HCT116 (cell line): ENCODE results near the gene TLX3. TPM values are rescaled to one million over a fixed set of nuclear protein-coding genes. Genes with fewer than 3 reads are reported as not detected.

Experiments
- ATAC-seq: fragments of 200-7000 bp; cut with Tn5 transposase; 2 replicates; pipeline ENCODE4 v1.9.1; 2020; ENCODE audit warnings: mild to moderate bottlenecking, moderate library complexity
- BruUV-seq: library from RNA; stranded (reverse); fragments of 400-500 nt; replicated peaks from 2 replicates; lab custom pipeline; 2021; lab: Mats Ljungman, UMichigan
- CTCF ChIA-PET: fragments of 300-600 bp; sonication (Branson Sonifier 250); formaldehyde crosslinking; loops from one replicate; lab custom pipeline; 2021; ENCODE audit warnings: antibody characterized with exemption; lab: Charles Lee
- POLR2A ChIA-PET: fragments of 300-600, 350-600 bp; sonication (Branson Sonifier 250); formaldehyde crosslinking; loops from one replicate; lab custom pipeline; 2021; ENCODE audit warnings: antibody characterized with exemption; lab: Charles Lee
- RAD21 ChIA-PET, 2 experiments: fragments of 300-600 bp; sonication (Branson Sonifier 250); formaldehyde crosslinking; loops; one replicate each; lab custom pipeline; 2023; ENCODE audit warnings: low total read pairs in 2 of 2; ENCODE audit not compliant: uncharacterized antibody in 2 of 2, unreplicated experiment in 2 of 2, low non-redundant PET in 1 of 2; lab: Charles Lee
- DNase-seq: peaks from one replicate; pipeline ENCODE4 v3.0.0-alpha.2; 2010; ENCODE audit warnings: low read depth, low spot score
- H2AFZ ChIP-seq: fragments of 200-600 bp; shearing (Covaris generic), sonication (generic); 2 replicates; pipeline ENCODE4 v1.6.1; 2017; ENCODE audit warnings: low read depth, mixed run types, mixed read lengths, antibody characterized with exemption, low read length; ENCODE audit not compliant: poor library complexity, severe bottlenecking
- H3K27ac ChIP-seq: 2 replicates; pipeline ENCODE4 v1.5.1; 2012; ENCODE audit warnings: low read depth, low read length
- H3K27me3 ChIP-seq: fragments of 200-600 bp; sonication (generic); 2 replicates; pipeline ENCODE4 v1.6.1; 2016; ENCODE audit warnings: mixed run types, low read length, mixed read lengths; ENCODE audit not compliant: insufficient read depth
- H3K36me3 ChIP-seq, 2 experiments: fragments of 200-500 bp in 1 of 2; fragments of 200-600 bp in 1 of 2; sonication (Bioruptor generic) in 1 of 2; sonication (generic) in 1 of 2; 2 replicates each; pipeline versions ENCODE4 v1.5.1 to v1.6.1; 2014 to 2016; ENCODE audit warnings: low read length in 2 of 2, inconsistent platforms in 1 of 2, mixed read lengths in 1 of 2, mixed run types in 1 of 2; ENCODE audit not compliant: insufficient read depth in 2 of 2, control insufficient read depth in 1 of 2
- H3K4me1 ChIP-seq, 2 experiments: fragments of 200-600 bp in 1 of 2; sonication (generic) in 1 of 2; 2 replicates each; pipeline versions ENCODE4 v1.5.1 to v1.6.1; 2012 to 2017; ENCODE audit warnings: low read length in 2 of 2, inconsistent platforms in 1 of 2, mild to moderate bottlenecking in 1 of 2, mixed read lengths in 1 of 2, mixed run types in 1 of 2, moderate library complexity in 1 of 2; ENCODE audit not compliant: insufficient read depth in 2 of 2, control insufficient read depth in 1 of 2
- H3K4me2 ChIP-seq: fragments of 200-600 bp; sonication (generic); 2 replicates; pipeline ENCODE4 v1.6.1; 2017; ENCODE audit warnings: mixed run types, low read length, mixed read lengths
- H3K4me3 ChIP-seq, 2 experiments: fragments of 200-600 bp in 1 of 2; sonication (generic) in 1 of 2; replicated peaks in 1 of 2; 2 replicates each; pipeline ENCODE4 v1.5.1; 2011 to 2016; ENCODE audit warnings: low read length in 2 of 2, control low read depth in 1 of 2, low read depth in 1 of 2, mild to moderate bottlenecking in 1 of 2, mixed read lengths in 1 of 2, mixed run types in 1 of 2
- H3K79me2 ChIP-seq: fragments of 200-600 bp; sonication (generic); 2 replicates; pipeline ENCODE4 v1.6.1; 2017; ENCODE audit warnings: mild to moderate bottlenecking, mixed run types, low read length, moderate library complexity, mixed read lengths; ENCODE audit not compliant: insufficient read depth
- H3K9ac ChIP-seq: fragments of 200-600 bp; sonication (generic); 2 replicates; pipeline ENCODE4 v1.6.1; 2016; ENCODE audit warnings: low read length, mixed read lengths
- H3K9me2 ChIP-seq: fragments of 200-600 bp; sonication (generic), shearing (Covaris generic); 2 replicates; pipeline ENCODE4 v1.6.1; 2017; ENCODE audit warnings: mixed run types, mild to moderate bottlenecking, moderate library complexity; ENCODE audit not compliant: insufficient read depth
- H3K9me3 ChIP-seq, 2 experiments: fragments of 200-500 bp in 1 of 2; fragments of 200-600 bp in 1 of 2; sonication (Bioruptor generic) in 1 of 2; sonication (generic) in 1 of 2; 2 replicates each; pipeline ENCODE4 v1.6.1; 2014 to 2017; ENCODE audit warnings: low read length in 2 of 2, mixed read lengths in 2 of 2, inconsistent platforms in 1 of 2, low read depth in 1 of 2, mild to moderate bottlenecking in 1 of 2, mixed run types in 1 of 2, moderate library complexity in 1 of 2; ENCODE audit not compliant: control insufficient read depth in 1 of 2, insufficient read depth in 1 of 2
- H4K20me1 ChIP-seq: fragments of 200-600 bp; sonication (generic), shearing (Covaris generic); 2 replicates; pipeline ENCODE4 v1.6.1; 2017; ENCODE audit warnings: mixed run types, mild to moderate bottlenecking, moderate library complexity; ENCODE audit not compliant: insufficient read depth
- CBX3 ChIP-seq: IDR thresholded peaks from 2 replicates; pipeline ENCODE4 v1.6.1; 2012; ENCODE audit warnings: low read depth
- CEBPB ChIP-seq: IDR thresholded peaks from 2 replicates; pipeline ENCODE4 v1.6.1; 2012; ENCODE audit warnings: low read depth
- EGR1 ChIP-seq: IDR thresholded peaks from 2 replicates; pipeline ENCODE4 v1.6.1; 2012; ENCODE audit warnings: low read depth
- ELF1 ChIP-seq: IDR thresholded peaks from 2 replicates; pipeline ENCODE4 v1.6.1; 2012; ENCODE audit warnings: low read depth, borderline replicate concordance
- EZH2 ChIP-seq: fragments of 200-600 bp; sonication (generic); IDR thresholded peaks from 2 replicates; pipeline ENCODE4 v1.6.1; 2017; ENCODE audit warnings: antibody characterized with exemption, mixed run types
- EZH2phosphoT487 ChIP-seq: fragments of 200-600 bp; IDR thresholded peaks from 2 replicates; pipeline ENCODE4 v1.6.1; 2018; ENCODE audit warnings: antibody characterized with exemption, borderline replicate concordance
- POLR2A ChIP-seq: IDR thresholded peaks from 2 replicates; pipeline ENCODE4 v1.7.0; 2011; ENCODE audit warnings: borderline replicate concordance; ENCODE audit not compliant: insufficient read depth, insufficient read length; ENCODE audit errors: extremely low read depth
- POLR2AphosphoS5 ChIP-seq: IDR thresholded peaks from 2 replicates; pipeline ENCODE4 v1.6.1; 2011; ENCODE audit warnings: mild to moderate bottlenecking, low read depth, low read length, moderate library complexity
- RAD21 ChIP-seq: IDR thresholded peaks from 2 replicates; pipeline ENCODE4 v1.6.1; 2012; ENCODE audit warnings: low read depth, mild to moderate bottlenecking
- SIN3A ChIP-seq: IDR thresholded peaks from 2 replicates; pipeline ENCODE4 v1.6.1; 2012; ENCODE audit warnings: low read depth
- SP1 ChIP-seq: IDR thresholded peaks from 2 replicates; pipeline ENCODE4 v1.6.1; 2012; ENCODE audit warnings: low read depth
- YY1 ChIP-seq: IDR thresholded peaks from 2 replicates; pipeline ENCODE4 v1.6.1; 2011; ENCODE audit warnings: low read length, low read depth, moderate library complexity, mild to moderate bottlenecking; ENCODE audit not compliant: insufficient replicate concordance; ENCODE audit errors: extremely low read depth
- ZFX ChIP-seq: fragments of 450-650 bp; IDR thresholded peaks from 2 replicates; pipeline ENCODE4 v1.6.1; 2017
- intact Hi-C: fragments of 100-400 bp; cut with micrococcal nuclease; formaldehyde crosslinking; loops from 2 replicates; pipeline ENCODE4 v1.10.0; 2022
- total RNA-seq: library from RNA; stranded (reverse); gene quantifications from one replicate; pipeline ENCODE4 v1.2.1, GENCODE V29; 2021; ENCODE audit not compliant: unreplicated experiment
- TF ChIP-seq, protein P1 (sequence below), 3 experiments: fragments of 200-600 bp in 1 of 3; sonication (generic) in 1 of 3; IDR thresholded peaks in 2 of 3; conservative IDR thresholded peaks in 1 of 3; 2 replicates each; pipeline ENCODE4 v1.5.1; 2012 to 2017; ENCODE audit warnings: low read depth in 2 of 3, low read length in 2 of 3, antibody characterized with exemption in 1 of 3, borderline replicate concordance in 1 of 3, control low read depth in 1 of 3, mild to moderate bottlenecking in 1 of 3, mixed read lengths in 1 of 3, mixed run types in 1 of 3, moderate library complexity in 1 of 3; ENCODE audit not compliant: insufficient read depth in 1 of 3
- TF ChIP-seq, protein P2 (sequence below): IDR thresholded peaks from 2 replicates; pipeline ENCODE4 v1.6.1; 2012; ENCODE audit warnings: low read depth
- TF ChIP-seq, protein P3 (sequence below): IDR thresholded peaks from 2 replicates; pipeline ENCODE4 v1.6.1; 2012
- TF ChIP-seq, protein P4 (sequence below): IDR thresholded peaks from 2 replicates; pipeline ENCODE4 v1.6.1; 2012
- TF ChIP-seq, protein P5 (sequence below): IDR thresholded peaks from 2 replicates; pipeline ENCODE4 v1.6.1; 2011; ENCODE audit warnings: mild to moderate bottlenecking, low read length, moderate library complexity; ENCODE audit not compliant: insufficient replicate concordance; ENCODE audit errors: extremely low read depth

The TLX3 gene
- total RNA-seq, 1 experiment from 2014 or later: 4.6 TPM

DNA sequence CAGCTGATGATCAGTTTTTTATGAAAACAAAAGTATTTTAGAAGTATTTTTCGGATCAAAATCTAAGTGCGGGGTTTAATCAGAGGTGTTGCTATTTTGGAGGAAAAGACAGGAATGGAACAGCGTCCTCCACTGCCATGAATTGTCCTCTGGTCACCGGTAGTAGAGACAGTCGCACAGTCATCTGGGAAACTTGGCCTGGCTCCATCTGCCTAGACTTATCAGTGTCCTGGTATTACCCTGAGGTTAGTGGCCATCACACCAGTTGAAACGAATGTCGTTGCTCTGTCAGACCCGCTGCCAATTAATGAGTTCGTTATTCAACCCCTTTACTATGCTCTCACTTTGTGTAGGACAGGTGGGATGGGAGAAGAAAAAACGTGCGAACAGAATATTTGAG lies 8.2 kb downstream of the TLX3 start:
- ChIA-PET CTCF (no interaction called here), POLR2A (no interaction called here), RAD21 (no interaction called here)
- H3K27ac ChIP-seq: no peak overlapping the region
- H3K36me3 ChIP-seq: no peaks in the 10 kb centered on the region
- no peak overlapping the region for H2AFZ ChIP-seq
- TF ChIP-seq, protein P1, sequence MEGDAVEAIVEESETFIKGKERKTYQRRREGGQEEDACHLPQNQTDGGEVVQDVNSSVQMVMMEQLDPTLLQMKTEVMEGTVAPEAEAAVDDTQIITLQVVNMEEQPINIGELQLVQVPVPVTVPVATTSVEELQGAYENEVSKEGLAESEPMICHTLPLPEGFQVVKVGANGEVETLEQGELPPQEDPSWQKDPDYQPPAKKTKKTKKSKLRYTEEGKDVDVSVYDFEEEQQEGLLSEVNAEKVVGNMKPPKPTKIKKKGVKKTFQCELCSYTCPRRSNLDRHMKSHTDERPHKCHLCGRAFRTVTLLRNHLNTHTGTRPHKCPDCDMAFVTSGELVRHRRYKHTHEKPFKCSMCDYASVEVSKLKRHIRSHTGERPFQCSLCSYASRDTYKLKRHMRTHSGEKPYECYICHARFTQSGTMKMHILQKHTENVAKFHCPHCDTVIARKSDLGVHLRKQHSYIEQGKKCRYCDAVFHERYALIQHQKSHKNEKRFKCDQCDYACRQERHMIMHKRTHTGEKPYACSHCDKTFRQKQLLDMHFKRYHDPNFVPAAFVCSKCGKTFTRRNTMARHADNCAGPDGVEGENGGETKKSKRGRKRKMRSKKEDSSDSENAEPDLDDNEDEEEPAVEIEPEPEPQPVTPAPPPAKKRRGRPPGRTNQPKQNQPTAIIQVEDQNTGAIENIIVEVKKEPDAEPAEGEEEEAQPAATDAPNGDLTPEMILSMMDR (IDR thresholded peaks at IDR 0.05 in 2 of 3, conservative IDR thresholded peaks at IDR 0.05 in 1 of 3; ENCODE audit: borderline replicate concordance in 1 of 3, insufficient read depth in 1 of 3, low read depth in 2 of 3, low read length in 2 of 3): no peak
- TF ChIP-seq, protein P2, sequence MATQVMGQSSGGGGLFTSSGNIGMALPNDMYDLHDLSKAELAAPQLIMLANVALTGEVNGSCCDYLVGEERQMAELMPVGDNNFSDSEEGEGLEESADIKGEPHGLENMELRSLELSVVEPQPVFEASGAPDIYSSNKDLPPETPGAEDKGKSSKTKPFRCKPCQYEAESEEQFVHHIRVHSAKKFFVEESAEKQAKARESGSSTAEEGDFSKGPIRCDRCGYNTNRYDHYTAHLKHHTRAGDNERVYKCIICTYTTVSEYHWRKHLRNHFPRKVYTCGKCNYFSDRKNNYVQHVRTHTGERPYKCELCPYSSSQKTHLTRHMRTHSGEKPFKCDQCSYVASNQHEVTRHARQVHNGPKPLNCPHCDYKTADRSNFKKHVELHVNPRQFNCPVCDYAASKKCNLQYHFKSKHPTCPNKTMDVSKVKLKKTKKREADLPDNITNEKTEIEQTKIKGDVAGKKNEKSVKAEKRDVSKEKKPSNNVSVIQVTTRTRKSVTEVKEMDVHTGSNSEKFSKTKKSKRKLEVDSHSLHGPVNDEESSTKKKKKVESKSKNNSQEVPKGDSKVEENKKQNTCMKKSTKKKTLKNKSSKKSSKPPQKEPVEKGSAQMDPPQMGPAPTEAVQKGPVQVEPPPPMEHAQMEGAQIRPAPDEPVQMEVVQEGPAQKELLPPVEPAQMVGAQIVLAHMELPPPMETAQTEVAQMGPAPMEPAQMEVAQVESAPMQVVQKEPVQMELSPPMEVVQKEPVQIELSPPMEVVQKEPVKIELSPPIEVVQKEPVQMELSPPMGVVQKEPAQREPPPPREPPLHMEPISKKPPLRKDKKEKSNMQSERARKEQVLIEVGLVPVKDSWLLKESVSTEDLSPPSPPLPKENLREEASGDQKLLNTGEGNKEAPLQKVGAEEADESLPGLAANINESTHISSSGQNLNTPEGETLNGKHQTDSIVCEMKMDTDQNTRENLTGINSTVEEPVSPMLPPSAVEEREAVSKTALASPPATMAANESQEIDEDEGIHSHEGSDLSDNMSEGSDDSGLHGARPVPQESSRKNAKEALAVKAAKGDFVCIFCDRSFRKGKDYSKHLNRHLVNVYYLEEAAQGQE: no peak
- TF ChIP-seq EZH2 (no peak), POLR2AphosphoS5 (no peak), EZH2phosphoT487 (no peak), ZFX (no peak), CBX3 (no peak), ELF1 (no peak), SIN3A (no peak), RAD21 (no peak), SP1 (no peak), POLR2A (no peak), YY1 (no peak), CEBPB (no peak), EGR1 (no peak)
- TF ChIP-seq, protein P3, sequence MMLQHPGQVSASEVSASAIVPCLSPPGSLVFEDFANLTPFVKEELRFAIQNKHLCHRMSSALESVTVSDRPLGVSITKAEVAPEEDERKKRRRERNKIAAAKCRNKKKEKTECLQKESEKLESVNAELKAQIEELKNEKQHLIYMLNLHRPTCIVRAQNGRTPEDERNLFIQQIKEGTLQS: no peak
- TF ChIP-seq, protein P4, sequence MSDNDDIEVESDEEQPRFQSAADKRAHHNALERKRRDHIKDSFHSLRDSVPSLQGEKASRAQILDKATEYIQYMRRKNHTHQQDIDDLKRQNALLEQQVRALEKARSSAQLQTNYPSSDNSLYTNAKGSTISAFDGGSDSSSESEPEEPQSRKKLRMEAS: no peak
- TF ChIP-seq, protein P5, sequence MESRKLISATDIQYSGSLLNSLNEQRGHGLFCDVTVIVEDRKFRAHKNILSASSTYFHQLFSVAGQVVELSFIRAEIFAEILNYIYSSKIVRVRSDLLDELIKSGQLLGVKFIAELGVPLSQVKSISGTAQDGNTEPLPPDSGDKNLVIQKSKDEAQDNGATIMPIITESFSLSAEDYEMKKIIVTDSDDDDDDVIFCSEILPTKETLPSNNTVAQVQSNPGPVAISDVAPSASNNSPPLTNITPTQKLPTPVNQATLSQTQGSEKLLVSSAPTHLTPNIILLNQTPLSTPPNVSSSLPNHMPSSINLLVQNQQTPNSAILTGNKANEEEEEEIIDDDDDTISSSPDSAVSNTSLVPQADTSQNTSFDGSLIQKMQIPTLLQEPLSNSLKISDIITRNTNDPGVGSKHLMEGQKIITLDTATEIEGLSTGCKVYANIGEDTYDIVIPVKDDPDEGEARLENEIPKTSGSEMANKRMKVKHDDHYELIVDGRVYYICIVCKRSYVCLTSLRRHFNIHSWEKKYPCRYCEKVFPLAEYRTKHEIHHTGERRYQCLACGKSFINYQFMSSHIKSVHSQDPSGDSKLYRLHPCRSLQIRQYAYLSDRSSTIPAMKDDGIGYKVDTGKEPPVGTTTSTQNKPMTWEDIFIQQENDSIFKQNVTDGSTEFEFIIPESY: no peak
- H3K4me2 ChIP-seq: no peak overlapping the region
- no peaks in the 10 kb centered on the region for H3K9me3 ChIP-seq
- no peaks in the 10 kb centered on the region for H3K9me2 ChIP-seq
- ATAC-seq (no peak), DNase-seq (no peak)
- H3K79me2 ChIP-seq: no peaks in the 10 kb centered on the region
- H3K4me1 ChIP-seq: no peaks in the 10 kb centered on the region
- H3K27me3 ChIP-seq: no peaks in the 10 kb centered on the region
- H4K20me1 ChIP-seq: no peaks in the 10 kb centered on the region
- H3K9ac ChIP-seq: no peak overlapping the region
- no TSS peak for BruUV-seq
- H3K4me3 ChIP-seq: no peak overlapping the region
- intact Hi-C loops: no loop called here
